Dermis blood vessel endothelial cell (primary cell): ENCODE data around the gene KNOP1. TPM values are rescaled to one million over a fixed set of nuclear protein-coding genes. Genes with fewer than 3 reads are reported as not detected.
"Not testable (repeated sequence)": the region's sequence is repeated elsewhere in the genome, so short reads cannot be mapped to it uniquely, and the experiment has no call there.

Source experiments
- DNase-seq: peaks from one replicate; pipeline ENCODE4 v3.0.0; 2010
- total RNA-seq: library from RNA; depleted of rRNA; stranded (reverse); fragments of >200 nt; gene quantifications from 2 replicates; pipeline ENCODE4 v1.2.3, GENCODE V29; 2014

The KNOP1 gene
- total RNA-seq, 1 donor from 2014 or later = 15.8 TPM

DNA sequence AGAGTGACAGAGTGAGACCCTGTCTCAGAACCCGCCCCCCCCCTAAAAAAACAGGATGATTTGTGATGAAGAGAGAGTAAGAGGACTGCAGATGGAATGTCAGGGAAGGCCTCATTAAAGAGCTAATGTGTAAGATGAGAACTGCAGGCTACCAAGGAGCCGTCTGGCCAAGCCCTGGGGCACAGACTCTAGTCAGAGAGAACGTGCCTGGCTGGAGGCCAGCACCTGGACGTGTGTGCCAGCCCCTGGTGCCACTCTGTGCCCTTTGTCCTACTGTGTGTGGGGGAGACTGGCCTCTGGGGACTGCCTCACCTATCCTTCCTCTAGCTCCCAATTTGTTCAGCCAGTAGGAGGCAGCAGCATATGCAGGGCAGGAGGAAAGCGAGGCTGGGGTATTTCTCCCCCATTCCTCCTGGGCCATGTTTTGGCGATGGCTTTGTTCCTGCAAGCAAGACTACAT is 37.1 kb downstream of the KNOP1 start:
- no peak for DNase-seq

DNA sequence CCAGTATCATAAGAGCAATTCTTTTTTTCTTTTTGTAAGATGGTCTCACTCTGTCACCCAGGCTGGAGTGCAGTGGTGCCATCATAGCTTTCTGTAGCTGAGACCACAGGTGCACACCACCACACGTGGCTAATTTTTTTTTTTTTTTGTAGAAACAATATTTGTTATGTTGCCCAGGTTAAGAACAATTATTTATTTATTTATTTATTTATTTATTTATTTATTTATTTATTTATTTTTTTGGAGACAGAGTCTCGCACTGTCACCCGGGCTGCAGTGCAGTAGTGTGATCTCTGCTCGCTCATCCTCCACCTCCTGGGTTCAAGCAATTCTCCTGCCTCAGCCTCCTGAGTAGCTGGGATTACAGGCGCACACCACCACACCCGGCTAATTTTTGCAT is 38.7 kb downstream of the KNOP1 start:
- DNase-seq = not testable (repeated sequence)

DNA sequence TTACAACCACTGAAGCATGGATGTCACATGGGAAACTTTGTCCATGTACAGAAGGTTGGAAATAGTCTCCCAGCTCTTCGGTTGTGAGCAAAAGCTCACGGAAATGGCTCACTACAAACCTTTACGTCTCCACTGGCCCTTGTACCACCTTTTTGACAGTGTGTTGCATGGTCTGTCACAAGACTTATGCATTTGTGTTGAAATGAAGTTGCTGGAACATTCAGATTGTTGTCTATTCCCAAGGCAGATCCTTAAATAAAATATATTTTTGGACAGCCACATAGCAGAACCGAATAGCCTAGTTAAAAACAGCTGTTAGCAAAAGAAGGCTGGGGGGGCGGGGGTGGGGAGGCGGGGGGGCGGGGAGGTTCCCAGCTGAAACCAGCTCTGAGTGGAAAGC is 39.2 kb downstream of the KNOP1 start:
- DNase-seq = no peak

DNA sequence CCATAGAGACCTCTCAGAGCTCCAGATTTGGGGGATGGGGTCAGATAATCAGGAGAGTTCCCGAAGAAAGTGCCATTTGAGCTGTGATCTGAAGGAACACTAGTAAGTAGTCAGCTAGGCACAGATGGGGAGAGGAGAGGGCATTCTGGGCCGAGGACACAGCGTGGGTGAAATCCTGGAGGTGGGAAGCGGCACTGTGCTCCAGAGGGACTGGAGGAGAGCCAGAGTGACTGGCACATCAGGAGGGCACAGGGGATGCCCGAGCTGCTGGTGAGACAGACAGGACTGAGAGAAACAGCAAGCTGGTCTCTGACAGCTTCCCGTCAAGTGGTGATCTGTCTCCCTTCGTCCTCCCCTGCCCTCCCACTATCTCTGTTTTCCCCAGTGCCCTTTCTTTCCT is 40.6 kb downstream of the KNOP1 start:
- DNase-seq = no peak

DNA sequence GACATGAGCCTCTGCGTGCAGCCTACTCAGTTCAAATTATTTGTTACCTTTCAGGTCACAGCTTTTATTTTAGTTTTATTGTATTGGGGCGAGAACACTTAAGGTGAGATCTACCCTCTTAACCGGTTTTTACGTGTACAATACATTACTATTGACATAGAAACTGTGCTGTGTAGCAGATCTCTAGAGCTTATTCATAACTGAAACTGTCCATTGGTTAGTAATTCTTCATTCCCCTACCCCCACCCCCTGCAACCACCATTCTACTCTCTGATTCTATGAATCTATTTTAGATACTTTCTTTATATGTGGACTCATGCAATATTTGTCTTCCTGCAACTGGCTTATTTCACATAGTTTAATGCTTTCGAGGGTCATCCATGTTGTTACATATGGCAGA is 43.5 kb downstream of the KNOP1 start:
- no peak for DNase-seq

DNA sequence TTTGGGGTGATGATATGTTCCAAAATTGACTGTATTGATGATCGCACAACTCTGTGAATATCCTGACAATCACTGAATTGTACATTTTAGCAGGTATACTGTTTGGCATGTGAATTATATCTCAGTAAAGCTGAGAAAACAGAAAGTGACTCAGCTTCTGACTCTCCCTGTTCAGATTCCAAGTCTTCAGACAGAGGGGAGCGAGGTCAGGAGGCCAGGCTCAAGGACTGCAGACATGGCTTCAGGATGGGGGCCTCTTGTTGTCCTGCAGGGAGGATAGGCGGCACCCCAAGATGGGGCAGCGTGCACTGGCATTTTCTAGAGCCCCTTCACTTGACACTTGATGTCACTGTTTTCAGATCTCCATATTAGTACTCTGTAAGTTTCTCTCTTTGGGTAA is 45.6 kb downstream of the KNOP1 start:
- DNase-seq = no peak

DNA sequence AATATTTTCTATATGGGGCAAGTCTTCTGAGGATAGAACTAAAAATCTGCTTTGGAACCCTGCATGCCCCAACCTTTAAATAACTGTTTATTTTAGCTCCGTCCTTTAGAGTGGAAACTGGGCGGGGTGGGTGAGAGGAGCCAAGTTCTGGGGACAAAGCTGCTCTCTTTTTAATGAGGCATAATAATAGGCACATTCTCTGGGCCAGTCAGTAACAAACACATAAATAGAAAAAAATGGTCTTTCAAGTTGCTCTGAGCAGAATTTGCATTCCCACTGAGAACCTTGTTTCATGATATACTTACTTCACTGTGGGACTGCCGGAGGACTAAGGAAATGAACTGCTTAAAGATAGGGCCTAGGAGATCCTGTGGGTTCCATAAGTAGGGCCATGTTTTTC is 51.5 kb downstream of the KNOP1 start:
- no peak for DNase-seq

DNA sequence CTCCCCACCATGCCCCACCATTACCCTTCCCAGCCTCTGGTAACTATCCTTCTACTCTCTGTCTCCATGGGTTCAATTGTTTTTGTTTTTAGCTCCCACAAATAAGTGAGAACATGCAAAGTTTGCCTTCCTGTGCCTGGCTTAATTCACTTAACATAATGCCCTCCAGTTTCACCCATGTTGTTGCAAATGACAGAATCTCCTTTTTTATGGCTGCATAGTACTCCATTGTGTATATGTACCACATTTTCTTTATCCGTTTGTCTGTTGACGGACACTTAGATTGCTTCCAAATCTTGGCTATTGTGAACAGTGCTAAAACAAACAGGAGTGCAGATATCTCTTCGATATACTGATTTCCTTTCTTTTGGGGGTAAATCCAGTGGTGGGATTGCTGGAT is 52.7 kb downstream of the KNOP1 start:
- DNase-seq = not testable (repeated sequence)

DNA sequence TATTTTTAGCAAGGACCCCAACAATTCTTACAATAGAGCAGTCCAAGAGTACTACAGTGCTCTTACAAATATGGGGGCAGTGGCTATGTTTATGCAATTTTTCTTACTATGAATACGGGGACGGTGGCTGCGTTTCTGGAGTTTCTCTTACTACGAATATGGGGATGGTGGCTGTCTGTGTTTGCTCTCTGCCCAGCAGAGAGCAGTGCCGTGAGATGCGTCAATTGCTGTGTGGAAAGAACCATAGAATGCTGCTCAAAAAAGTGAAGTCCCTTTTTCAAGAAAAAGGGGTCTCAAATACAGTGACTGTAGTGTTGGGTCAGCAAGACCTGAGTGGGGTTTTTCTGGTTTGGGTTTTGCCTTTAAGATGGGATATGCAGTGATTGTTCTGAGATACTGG is 53.9 kb downstream of the KNOP1 start:
- no peak for DNase-seq

DNA sequence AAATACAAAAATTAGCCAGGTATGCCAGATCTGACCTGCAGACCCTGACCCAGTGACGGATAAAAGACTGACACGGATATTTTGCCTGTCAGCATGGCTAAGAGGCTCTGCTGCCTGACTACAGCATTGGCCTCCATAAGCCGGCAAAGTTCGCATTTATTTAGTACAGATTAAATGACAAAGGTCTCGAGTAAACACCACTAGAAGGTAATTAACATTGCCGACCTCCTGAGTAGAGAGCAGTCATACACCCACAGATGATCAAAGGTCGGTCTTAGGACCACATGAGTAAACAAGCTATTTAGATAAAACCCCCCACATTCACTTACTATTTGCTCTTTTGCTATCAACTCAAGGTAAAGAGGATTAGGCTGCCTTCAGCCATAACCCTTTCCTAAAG is 55.7 kb downstream of the KNOP1 start:
- DNase-seq = no peak

DNA sequence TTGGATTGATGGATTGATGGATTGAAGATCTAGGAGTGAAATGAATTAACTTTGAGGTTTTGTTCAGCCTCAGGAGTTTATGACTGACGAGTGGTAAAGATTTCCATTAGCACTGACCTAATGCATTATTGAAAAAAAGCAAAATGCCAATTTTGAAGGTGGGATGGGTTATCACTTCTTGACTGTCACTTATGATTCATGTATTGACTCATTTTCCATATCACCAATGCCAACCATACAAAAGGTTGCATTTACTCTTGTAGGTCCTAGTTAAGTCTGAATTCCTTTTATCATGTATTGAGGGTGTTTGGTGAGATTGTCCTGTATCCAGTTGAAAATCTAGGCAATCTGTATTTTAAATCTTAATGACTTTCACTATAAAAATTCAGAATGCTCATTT is 57.6 kb downstream of the KNOP1 start:
- no peak for DNase-seq

DNA sequence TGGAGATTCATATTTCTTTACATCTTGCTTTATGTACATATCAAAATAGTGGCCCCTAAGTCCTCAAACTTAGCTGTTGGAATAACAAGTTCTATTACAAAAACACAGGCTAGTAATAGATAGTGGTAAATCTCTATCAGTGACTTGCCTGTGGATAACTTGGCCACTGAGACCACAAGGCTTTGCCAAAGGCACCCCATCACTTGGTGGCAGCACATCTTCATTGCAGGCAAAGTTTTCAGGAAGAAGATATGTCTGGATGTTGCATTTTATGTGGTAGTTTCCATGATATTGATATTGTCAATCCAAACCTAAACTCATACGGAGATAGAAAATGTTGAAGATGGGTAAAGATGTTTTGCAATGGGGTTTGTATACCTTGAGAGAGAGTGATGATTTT is 58.5 kb downstream of the KNOP1 start:
- DNase-seq = peak; percentile 31

DNA sequence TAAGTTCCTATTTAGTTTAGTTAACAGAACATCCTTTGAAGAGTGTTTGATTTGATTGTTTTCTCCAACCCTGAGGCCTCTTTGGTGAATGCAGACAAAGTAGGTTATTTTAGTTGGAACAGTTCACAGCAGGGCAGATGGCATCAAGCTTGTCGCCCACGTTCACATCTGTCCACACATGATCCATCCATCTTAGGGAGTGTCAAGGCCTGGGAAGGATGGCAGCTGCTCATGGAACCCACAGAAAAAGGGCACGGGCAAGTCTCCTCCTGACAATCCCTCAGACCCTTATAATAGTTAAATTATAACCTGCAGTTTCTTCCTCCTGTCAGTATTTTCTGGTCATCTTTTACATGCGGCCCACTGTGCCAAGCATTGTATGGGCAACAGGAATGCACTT is 60.2 kb downstream of the KNOP1 start:
- DNase-seq = no peak

DNA sequence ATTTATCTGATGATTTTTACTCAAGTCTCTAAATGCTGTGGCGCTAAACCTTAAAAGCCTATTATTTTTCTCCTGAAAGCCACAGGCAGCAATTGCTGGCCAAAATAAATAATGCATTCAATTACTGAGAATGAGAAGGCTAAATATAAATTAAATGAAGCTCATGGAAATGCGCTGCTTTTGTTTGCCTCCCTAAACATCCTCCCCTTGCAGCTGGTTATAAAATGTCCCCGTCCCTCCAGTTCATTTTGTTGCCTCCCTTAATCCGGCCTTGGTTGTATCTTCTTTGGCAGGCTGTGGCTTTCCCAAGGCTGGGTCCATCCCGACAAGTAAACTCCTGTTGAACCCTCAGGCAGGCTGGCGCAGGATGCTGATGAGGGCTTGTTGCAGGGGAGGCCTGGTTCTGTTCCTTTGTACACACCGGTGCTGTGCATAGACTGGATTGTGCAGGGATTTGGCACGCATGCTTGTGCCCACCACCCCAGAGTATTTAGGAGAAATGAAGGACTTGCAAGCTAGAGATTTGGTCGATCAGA is 62.7 kb downstream of the KNOP1 start:
- DNase-seq = no peak

DNA sequence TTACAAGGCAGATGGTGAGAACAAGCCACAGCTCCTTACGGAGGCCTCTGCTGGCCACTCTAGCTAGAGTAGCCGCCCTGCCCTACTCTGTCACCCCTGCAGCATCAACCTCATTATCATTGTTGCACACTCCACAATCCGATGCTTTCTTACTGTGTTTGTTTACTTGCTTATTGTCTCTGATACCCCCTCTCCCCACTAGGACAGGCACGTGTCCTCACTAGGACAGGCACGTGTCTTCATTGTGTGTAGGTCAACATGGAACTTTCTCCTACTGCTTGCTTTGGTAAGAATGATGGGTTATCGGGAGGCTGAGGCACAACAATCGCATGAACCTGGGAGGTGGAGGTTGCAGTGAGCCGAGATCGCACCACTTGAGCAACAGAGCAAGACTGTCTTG is 63.9 kb downstream of the KNOP1 start:
- no peak for DNase-seq

Other genes starting within 250 kb of the KNOP1 start
- 33.9 and 52.9 TPM in 2 replicates for gene GDE1, start 196.1 kb downstream of the KNOP1 start, total RNA-seq
- 7.8 and 18.8 TPM in 2 replicates for gene CCP110, start 194.3 kb downstream of the KNOP1 start, total RNA-seq
- gene VPS35L, start 162.5 kb downstream of the KNOP1 start, total RNA-seq = 36.4 and 50.3 TPM in 2 replicates
- 10.5 and 16.7 TPM in 2 replicates for gene IQCK, start within 50 bp of the KNOP1 start, total RNA-seq
- gene GPRC5B, start 166.6 kb upstream of the KNOP1 start, total RNA-seq = 75.1 and 80.5 TPM in 2 replicates